Stimulated activated CD4-positive, alpha-beta T cell treated with anti-CD3 and anti-CD28 coated beads, Interleukin-1b, Interleukin-23, amount 100 ng/mL, for 4 hours (primary cell): ENCODE data around the gene C1orf52.
"Not testable (repeated sequence)": the region's sequence is repeated elsewhere in the genome, so short reads cannot be mapped to it uniquely, and the experiment has no call there.

Source experiments
- DNase-seq, 2 donors: peaks; one replicate each; pipeline ENCODE4 v3.0.0-alpha.2; 2020; ENCODE audit warnings: low read depth in 2 of 2

The C1orf52 gene

DNA sequence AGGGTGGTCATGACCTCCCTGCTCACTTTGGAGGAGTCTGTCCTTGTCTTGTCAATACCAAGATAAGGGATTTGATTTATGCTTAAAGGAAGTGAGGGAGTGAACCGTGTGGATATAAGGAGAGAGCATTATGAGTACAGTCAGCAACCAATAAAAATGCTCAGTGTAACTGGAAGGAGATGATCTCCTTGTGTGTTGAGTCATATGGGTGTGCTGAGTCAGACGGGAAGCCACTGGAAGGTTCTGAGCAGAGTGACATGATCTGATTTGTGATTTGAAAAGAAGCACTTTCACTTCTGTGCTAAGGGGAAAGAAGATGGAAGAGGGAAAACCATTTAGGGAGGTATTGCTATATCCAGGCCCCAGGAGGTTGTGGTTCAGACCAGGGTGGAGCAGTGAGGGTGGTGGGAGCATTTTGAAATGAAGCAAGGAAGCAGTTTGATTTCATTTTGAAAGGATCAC lies 19.4 kb upstream of the C1orf52 start:
- peak; percentile 17 to 39 for DNase-seq

DNA sequence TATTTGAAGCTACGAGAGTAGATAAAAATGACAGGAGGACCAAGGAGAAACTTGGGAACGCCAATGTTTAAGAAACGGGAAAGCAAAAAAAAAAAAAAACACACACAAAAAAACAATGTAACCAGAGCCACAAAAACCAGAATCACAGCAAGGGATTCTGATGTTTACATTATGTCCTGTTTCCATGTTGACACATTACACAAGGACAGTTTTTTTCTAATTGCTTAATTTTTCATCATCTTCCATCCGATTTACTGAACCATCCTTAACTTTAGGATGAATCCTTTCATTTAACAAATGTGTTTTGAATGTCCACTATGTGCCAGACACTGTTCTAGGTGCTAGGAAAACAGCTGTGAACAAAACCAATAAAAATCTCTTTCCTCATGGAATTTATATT lies 18.3 kb upstream of the C1orf52 start:
- DNase-seq = no peak

DNA sequence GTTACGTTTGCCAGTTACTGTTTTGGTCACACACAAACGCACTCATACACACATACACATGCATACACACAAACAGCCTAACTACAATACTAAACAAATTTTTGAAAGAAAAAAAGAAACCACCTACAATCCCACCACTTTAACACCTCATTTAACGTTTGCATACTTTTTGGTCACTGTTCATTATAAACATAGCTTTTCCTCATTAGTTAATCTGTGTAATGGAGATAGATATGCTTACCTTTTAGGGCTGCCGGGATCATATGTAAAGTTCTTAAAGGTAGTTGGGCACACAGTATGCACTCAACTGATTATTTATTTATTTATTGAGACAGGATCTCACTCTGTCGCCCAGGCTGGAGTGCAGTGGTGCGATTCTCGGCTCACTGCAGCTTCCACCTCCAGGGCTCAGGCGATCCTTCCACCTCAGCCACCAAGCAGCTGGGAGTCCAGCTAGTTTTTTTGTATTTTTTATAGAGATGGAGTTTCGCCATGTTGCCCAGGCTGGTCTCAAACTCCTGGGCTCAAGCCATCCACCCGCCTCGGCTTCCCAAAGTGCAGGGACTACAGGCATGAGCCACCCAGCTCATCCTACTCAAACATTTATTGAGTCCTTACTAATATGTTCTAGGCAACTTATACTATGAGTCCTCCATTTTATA lies 17.6 kb upstream of the C1orf52 start:
- no peak for DNase-seq

DNA sequence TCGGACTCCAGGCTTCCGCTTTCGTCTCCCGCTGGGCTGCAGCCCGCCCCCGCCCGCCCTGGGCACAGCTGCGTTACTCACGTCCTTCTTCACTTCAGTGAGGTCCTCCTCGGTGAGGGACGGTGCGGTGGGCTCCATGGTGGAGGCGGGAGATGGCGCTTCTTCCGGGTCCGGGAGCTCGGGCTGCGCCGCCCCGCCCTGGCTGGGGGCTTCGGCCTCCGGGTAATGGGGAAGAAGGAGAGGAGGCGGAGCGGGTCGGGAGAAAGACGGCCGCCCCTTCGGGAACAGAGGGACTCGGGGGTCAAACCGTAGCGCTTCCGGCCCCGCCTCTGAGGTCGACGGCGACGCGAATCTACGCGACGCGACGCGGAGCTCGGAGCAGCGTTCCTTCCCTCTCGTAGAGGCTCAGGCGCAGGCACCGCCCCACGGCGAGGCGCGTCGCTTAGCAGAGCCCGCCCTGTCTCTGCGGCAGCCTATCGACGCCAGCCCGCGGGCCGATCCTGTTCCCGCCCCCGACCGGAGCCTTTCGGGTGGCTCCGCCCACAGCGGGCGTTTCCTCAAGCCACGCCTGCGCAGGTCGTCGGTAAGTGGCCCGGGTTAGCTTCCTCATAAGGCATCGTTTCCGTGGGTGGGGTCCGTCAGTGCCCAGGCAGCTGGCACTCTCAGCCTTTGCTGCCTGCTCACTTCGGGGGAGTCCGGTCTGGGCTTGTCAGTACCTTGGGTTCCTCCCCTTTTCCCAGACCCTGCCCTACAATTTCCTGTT lies 16.9 kb upstream of the C1orf52 start, which contains the start of gene BCL10:
Gene BCL10, minus strand, starts transcription at position 418 of the 763 bp plus-strand sequence. Its CDS starts 280 bp downstream, at position 138.
- DNase-seq = peak; percentile 92 to 94

DNA sequence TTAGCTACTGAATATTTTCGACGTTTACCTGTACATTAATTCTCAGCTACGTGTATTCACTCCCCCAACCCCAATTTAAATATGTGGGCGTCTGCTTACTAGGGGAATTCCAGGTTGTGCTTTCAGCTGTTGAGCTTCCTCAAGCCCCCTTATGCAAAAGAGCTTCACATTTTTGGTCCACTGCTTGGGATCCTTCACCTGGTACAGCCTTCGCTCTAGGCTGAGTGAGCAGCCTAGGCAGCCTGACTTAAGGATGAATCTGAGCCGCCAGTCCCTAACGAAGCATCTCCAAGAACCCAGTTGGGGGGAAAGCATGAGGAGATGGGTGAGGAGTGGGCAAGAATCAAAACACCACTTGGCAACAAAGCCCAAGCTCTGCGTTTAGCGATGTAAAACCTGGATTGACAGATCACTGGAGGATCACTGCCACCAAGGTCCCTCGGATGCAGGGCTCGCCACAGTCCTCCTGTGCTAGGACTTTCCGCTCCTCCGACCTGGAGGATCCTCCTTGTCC lies 16.3 kb upstream of the C1orf52 start:
- DNase-seq = no peak

DNA sequence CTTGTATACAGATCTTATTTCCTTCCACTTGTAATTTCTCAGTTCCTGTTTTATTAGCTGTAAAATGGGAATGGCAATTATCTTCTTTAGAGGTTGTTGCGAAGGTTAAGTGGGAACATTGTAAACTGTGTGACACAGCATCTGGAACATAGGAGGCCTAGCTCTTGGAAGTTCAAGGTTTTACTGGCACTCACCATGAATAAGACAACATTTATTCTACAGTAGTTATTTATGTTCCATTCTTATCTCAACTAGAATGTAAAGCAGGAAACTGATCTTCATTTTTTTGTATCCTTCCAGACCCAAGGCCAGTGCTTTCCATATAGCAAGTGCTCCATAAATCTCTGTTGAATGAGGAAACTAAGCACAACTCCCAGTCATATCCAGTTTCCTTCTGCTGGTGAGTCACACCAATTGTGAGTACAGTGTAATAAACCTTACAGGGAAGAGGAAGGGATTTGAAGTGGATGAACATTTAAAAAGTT lies 15.5 kb upstream of the C1orf52 start:
- DNase-seq = no peak

DNA sequence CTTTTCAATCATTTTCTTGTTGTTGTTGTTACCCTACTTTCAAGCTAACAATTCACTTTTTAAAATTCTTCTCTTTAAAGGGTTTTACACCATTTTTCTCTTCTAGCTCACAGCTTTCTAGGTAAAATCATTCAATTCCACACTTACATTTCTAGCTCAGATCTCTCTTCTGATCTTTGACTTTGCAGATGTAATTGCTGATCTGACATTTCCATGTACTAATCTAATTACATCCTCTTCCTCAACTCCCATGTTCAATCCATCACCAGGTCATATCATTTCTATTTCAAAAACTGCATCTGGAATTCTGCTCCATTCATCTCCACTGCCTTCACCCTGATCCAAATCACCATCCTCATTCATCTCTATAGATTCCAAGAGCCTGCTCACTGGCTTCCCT lies 13.9 kb upstream of the C1orf52 start:
- no peak for DNase-seq

DNA sequence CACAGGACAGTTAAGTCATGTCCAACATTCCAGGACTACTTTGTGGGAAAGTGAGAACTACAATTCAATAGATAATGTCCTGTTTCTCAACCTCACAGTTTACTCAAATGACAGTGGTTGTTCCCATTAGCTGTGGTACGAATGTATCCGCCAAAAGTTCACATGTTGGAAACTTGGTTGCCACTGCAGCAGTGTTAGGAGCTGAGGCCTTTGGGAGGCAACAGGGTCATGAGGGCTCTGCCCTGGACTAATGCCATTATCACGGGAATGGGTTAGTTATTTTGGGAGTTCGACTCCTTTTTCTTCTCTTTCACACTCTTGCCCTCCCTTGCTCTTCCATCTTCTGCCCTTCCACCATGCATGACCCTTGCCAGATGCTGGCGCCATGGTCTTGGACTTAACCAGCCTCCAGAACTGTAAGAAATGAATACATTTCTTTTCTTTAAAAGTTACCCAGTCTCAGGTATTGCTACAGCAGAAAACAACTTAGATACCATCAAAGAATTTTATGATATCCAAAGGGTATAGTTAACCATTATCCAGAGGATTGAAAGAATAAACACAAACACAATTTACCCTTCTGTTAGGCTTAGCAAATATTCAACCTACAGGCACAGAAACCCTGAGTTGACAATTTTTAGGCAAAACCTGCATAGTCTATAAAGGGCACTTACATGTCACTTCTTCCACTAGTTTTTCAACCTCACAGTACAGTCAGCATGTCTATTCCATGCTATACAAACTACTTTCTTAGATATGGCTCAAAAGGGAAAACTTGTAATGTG lies 9.5 kb upstream of the C1orf52 start:
- no peak for DNase-seq

DNA sequence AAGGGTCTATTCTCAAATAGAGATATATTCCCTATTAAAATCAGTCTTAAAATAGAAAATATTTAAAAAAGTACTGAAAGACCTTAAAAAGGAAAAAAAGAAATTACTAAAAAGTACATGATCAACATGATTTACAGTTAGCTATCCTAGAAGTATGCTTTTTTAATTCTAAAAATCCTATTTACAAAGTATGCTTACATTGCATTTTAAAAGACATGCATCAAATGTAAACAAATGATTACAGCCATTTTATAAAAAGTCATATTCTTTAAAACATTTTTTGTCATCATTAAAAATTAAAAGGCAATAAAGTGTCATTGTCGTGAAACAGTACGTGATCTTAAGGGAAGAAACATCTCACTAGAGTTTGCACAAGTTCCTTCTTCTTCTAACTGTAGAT lies 7.9 kb upstream of the C1orf52 start:
- DNase-seq = no peak

DNA sequence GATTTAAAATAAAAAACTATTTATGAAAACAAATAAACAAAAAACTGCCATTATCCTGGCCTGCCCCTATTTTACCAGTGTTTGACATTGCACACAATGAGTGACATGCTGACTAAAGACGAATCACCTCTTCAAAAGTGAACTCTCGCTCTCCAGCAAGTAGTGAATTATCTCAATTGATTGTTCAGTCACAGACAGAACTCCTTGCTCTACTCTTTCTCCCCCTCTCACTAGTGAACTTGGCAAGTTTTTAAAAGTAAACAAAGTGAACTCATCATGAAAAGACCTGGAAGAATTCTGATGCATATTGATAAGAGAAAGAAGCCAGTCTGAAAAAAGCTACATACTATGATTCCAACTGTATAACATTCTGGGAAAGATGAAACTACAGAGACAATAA lies 4.7 kb upstream of the C1orf52 start:
- DNase-seq = no peak

DNA sequence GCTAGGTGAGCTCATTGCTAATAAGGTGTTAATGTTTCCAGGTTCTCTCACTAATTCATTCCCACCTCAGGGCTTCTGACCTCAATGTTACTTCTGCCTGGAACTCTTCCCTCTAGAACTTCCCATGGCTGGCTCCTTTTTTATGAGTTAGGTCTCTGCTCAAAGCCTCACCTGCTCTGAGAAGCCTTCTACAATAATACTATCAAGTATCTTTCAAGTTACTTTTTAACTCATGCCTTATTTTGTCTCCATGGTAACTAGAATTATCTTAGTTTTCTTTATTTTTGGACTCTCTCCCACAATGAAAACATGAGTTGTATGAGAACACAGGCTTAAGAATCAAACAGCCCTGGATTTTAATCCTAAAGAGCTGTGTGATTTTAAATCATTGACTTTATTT lies 3.5 kb upstream of the C1orf52 start:
- no peak for DNase-seq

DNA sequence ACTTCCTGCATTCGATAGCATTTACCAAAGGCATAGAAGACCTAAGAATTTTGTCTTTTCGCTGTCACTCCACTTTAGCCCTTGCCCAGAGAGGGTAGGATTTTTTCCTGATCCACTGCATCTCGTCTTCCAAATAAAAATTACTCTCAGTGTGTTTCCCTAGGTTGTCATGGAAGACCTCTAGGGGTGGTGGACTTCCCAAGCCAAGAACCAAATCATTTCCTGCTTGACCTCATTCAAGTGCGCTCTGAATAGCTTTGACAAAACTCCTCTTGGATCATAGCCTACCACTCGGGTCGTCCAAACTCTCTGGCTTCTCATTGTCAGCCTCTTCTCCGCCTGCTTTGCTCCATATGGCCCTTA lies 431 bp upstream of the C1orf52 start:
- DNase-seq = no peak

DNA sequence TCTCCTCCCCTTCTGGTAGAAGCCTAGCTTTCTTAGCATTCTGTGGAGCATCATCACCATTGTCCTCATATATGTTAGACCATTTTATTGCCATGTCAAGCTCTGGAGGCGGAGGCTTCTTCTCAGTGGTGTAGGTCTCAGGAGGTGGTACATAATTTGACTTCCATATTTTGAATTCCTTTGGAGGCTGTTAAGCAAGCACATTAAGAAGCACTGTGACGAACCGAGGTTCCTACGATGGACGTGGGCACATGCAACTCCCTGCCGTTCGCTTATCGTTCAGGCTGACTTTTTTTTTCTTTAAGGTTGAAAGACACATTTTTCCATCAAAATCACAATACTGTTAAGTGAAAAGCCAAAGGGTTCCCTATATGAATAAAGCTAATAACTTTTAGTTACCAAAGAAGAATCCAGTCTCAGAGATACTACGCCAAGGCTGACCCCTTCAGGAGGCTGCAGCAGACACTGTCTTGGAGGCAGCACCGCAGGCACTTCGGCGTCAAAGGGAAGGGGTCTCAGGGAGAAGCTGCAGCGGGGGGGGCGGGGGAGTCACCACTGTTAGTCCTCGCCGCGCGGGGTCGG lies 835 bp downstream of the C1orf52 start:
- peak in 1 of 2 donors; percentile 16 for DNase-seq

DNA sequence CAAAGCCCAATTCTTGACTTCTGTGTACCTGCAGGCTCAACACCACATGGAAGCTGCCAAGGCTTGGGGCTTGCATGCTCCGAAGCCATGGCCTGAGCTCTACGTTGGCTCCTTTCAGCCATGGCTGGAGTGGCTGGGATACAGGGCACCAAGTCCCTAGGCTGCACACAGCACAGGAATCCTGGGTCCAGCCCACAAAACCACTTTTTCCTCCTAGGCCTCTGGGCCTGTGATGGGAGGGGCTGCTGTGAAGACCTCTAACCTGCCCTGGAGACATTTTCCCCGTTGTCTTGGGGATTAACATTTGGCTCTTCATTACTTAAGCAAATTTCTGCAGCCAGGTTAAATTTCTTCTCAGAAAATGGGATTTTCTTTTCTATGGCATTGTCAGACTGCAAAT lies 10.4 kb downstream of the C1orf52 start:
- not testable (repeated sequence) for DNase-seq

DNA sequence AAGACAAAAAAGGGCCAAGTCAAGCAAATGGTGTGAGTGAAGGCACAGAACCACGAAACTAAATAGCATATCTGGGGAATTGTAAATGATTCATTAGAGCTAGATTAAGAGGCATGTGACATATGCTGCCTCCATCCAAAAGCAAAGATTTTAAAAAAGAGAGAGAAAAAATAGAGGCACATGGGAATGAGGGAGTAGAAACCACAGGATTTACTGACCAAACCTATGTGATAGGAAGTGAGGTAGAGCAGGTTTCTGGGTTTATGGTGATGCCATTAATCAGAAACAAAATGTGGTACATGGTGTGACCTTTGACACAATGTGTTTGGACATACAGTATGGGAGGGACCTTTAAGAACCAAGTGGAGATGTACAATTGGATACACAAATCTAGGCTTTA lies 13.6 kb downstream of the C1orf52 start:
- DNase-seq = no peak

DNA sequence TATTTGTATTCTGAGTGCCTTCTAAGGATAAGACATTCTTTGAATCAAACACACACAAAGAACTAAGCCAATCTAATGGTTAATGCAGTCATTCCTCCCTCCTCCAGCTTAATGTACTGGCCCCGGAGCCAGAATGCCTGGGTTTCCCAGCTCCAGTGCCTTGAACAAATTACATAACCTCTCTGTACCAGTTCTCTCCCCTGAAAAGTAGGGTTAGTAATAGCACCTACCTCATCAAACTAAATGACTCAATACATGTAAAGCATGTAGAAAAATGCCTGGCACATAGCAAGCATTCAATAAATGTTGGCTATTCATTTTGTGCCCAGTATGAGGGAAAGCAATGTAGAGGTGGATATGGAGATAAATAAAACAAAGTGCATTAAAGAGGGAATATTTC lies 14.0 kb downstream of the C1orf52 start:
- DNase-seq = no peak

DNA sequence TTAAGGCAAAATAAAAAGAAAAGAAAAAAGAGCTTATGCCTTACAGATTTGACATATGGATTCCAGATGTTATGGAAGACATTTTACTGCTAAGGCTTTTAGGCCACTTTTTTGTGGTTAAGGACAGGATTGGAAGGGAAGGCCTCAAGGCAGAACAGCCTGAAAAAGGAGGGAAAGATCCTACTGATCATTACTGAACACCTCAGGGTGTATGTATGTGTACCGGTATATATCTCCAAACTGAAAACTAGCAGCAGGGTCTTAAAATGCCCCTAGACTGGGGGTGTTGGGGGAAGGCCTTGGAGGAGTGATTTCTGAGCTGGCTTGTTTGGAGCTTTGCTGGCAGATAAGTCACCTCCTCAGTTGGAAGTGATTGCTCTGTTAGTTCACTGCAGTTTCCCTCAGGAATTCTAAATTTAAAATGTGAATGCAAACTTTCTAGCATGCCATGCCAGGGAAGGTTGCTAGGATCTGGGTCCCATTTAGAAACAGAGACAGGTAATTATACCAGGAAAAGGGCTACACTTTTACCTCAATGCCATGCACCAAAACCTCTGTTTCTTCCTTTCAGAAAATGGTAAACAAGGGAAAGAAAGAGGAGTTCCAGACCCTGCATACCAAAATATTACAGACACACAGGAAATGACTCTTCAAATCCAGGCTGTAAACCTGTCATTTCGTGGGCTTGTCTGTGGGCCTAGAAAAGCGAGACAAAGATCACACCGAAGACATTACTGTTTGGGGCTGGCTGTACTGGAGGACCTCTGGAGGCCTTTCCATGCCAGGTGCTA lies 15.0 kb downstream of the C1orf52 start:
- no peak for DNase-seq

DNA sequence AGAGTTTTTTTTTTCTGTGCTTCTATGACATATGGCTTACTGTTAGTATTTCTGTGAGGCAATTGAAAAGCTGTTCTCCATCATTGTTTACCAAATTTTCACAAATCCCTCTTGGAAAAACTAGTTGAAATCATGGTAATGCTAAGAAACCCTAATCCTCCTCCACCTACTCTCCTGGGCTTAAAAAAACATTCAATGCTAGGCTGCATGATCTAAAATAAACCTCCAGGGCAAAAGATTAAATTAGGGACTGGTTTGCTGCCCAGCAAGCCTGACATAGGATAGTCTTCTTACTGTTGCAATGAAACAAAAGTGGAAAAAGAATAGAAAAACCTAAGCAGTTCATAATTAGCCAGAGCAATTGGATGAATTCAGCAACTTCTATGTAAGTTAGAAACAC lies 16.1 kb downstream of the C1orf52 start:
- DNase-seq = no peak

DNA sequence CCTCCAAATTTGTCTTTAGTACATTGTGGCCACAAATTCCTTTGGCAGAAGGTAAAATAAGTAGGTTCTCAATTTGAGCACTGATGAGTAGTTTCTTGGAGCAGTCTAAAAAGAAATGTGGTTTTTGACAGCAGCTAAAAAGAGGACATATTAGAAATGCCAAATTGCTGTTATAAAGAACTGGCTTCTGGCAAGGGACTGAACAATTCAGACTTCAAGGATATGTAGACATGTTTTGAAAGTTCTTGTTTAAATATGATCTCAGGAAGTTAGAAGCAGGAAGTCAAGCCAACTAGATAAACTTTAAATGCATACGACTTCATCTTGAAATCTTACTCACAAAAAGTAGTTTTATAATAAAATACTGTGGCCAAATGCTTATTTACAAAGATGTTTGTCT lies 18.8 kb downstream of the C1orf52 start:
- DNase-seq = no peak

DNA sequence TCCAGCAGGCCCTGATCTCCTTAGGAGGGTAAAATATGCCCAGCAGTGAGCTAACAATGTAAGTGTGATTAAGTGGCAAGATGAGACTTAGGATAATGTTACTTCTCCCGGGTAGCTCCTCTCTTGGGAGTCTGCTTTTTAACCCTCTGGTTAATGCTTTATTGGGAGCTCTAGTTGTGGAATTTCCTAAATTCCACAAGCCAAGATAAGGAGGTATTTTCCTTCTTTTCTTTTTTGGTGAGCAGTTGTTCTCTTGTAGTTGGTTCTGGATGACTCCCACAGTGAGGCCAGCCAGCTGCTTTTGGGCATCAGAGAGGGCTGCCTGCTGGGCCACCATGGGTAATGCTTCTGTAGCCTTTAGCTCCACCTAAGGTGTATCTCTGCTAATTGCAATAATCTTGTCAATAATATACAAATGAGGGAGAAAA lies 19.3 kb downstream of the C1orf52 start:
- no peak for DNase-seq

DNA sequence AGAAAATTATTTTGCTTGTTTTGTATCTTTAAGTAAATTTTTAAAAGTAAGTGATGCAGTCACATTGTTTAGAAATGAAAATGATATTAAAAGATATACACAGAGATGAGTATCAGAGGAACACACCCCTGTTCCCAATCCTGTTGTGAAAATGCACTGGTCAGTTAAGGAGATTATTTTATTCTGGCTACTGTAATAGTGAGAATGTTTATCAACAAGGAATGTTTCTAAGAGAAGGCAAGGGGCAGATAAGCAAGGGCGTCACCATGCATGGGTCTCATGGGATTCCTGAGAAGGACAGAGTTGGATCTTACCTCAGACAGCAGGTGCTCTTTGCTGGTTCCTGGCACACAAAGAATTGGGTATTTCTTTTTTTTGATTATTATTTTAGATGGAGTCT lies 21.8 kb downstream of the C1orf52 start:
- no peak for DNase-seq
